Medulla oblongata (tissue), 1 donor: ENCODE results near the gene KCTD2.
"Not testable (repeated sequence)": the region's sequence is repeated elsewhere in the genome, so short reads cannot be mapped to it uniquely, and the experiment has no call there.

Source experiments
- DNase-seq: peaks from one replicate; pipeline ENCODE4 v3.0.0-alpha.2; 2015; ENCODE audit errors: extremely low spot score

Gene KCTD2

DNA sequence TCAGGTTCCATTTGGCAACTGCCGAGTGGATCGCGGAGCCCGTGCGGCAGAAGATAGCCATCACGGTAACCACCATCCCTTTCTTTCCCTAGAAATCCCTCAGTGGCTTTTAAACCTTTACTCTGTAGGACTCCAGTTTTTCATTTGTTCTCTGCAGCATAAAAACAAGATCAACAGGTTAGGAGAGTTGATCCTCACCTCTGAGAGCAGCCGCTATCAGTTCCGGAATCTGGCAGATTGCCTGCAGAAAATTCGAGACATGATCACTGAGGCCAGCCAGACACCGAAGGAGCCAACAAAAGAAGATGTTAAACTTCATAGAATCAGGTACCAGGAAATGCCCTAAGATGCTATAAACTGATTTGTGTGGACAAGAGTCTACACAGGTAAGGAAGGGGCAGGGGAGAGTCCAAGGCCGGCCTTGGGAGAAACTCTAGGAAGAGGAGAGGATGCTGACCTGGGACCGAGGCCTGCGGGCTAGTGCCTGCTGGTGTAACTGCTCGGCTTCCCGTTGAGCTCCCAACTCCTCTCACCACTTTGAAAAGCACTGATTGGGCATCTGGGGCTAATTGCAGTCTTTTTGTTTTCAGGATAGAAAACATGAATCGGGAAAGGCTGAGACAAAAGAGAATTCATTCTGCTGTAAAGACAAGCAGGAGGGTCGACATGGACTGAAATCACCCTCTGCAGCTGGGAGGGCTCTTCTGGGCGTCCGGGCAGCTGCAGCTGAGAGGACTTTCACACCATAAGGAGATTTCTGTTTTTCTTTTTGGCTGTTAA is 26.5 kb upstream of the KCTD2 start:
- peak; percentile 66 for DNase-seq

DNA sequence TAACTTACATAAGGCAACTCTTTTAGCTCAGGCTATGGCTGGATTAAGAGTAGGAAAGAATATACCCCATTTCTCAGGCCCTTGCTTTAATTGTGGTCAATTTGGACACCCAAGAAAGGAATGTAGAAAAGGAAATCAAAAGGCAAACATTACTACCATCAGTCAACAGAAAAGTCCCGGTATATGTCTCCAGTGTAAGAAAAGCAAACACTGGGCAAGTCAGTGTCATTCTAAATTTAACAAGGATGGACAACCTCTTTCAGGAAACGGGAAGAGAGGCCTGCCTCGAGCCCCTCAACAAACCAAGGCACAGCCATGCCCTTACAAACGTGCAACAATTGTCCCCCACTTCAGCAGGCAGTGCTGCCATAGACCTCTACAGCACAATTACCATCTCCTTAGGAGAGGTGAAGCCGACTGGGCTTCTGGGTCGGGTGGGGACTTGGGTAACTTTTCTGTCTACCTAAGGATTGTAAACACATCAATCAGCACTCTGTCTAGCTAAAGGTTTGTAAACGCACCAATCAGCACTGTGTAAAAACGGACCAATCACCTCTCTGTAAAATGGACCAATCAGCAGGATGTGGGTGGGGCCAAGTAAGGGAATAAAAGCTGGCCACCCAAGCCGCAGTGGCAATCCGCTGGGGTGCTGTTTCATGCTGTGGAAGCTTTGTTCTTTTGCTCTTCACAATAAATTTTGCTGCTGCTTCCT is 22.2 kb upstream of the KCTD2 start:
- no peak for DNase-seq

DNA sequence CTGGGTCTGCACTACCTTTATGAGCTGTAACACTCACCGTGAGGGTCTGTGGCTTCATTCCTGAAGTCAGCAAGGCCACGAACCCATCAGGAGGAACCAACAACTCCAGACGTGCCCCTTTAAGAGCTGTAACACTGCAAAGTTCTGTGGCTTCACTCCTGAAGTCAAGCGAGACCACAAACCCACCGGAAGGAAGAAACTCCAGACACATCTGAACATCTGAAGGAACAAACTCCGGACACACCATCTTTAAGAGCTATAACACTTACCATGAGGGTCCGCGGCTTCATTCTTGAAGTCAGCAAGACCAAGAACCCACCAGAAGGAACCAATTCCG is 21.7 kb upstream of the KCTD2 start:
- DNase-seq: not testable (repeated sequence)

DNA sequence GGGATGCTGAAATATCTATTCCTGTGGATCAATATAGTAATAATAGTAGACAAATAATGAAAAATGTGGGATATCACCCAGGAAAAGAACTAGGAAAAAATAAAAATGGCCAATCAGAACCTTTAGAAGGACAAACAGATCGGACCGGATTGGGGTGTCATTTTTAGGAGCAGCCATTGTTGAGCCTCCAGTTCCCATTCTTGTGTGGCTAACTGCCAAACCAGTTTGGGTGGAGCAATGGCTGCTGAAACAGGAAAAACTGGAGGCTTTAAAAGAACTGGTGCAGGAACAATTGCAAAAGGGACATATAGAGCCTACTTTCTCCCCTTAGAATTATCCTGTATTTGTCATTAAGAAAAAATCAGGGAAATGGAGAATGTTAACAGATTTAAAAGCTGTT is 20.4 kb upstream of the KCTD2 start:
- peak; percentile 35 for DNase-seq

DNA sequence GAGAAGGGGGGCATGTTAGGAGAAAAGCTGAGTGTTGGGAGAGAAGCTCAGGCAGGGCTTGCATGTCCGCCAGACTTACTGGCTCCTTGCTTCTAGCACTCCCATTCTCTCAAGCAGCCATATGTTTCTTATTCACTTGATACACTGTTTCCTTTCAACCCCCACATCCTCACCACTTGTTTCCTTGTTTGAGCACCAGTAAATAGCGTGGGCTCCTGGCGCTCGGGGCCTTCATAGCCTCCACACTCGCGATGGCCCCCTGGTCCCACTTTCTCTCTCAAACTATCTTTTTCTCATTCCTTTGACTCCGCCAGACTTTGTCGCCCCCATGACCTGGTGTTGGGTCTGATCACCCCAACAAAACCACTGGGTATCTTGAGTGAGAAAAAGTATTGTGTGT is 16.9 kb upstream of the KCTD2 start:
- no peak for DNase-seq

DNA sequence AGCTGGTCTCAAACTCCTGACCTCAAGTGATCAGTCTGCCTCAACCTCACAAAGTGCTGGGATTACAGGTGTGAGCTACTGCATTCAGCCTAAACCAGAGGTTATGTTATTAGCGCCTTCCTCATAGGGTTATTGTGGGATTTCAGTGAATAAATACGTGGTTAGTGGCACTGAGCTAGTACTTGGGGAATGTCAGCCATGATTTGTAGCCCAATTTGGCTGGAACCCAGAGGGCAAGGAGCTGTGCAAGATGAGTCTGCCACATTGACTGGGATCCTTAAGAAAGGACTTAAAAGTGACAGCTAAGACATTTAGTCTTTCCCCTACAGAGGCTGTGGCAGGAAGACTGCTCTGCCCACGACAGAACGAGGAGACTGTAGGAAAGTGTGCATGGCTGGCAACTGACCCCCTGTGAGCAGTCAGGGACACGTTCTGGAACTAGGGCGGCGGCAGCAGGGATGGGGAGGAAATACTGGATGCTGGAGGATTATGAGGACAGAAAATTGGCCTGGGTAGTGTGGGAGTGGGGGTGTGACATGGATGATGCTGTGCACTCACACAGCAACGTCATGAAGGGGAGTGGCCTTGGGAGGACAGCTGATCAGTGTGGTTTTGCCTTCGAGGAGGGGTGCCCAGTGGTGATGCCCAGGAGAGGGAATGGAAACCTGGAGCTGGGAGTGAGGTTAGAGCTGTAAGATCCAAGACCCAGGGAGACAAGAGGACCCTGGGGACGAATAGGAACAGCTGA is 14.9 kb upstream of the KCTD2 start:
- DNase-seq: peak; percentile 97

DNA sequence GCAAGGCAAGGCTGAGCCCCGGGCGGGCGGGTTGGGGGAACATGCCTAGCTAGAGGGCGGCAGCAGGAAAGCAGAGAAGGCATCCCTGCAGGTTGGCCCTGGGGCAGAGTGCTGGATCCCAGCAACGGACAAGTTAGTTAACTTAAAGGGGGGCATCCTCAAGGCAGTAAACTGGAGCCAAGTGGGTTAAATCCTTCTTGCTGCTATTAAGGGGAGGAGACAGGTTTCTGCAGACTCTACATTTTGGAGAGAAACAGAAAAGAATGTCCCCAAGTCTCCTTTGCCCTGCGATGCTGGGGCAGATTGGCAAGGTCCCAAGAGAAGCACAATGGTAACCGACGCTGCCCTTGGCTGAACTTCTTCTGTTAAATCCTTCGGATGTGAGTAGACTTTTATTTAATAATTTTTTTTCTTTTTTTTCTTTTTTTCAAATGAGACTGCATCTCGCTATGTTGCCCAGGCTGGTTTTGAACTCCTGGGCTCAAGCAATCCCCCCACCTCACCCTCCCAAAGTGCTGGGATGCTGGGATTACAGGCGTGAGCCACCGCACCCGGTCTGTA is 14.2 kb upstream of the KCTD2 start:
- peak; percentile 52 for DNase-seq

DNA sequence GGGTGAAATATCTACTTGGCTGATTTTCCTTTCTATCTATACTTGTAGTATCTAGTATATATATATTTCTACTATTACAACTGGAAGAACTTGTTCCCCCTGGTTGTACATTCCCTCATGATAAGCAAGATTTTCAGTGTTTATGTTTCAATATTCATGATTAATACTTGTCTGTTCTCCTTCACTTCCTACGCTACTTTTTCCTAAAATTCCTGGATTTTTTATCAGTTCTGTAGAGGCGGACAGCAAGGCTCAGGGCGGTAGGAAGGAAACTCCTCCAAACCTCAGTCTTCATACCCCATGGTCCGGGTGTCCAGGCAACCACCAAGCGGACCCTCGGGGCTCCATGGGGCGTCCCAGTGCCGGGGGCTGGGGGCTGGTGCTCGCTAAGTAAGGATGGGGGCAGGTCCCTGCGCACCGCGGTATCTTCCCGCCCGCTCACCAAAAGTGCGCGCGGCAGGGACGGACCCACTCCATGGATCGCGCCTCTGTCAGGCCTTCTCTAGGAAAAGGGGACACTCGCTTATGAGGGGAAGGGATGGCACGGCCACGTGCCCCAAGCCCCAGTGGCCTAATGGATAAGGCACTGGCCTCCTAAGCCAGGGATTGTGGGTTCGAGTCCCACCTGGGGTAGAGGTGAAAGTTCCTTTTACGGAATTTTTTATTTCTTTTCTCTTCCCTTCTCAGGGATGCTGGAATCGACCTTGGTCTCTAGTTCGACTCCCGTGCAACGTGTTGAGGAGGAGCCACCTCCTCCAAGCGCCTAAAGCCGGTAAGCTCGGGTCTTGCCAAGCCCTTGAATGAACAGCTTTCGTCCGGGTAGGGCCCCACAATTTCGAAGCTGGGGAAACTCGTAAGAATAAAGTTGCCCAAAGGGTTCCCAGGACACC is 13.4 kb upstream of the KCTD2 start:
- DNase-seq: peak; percentile 96

DNA sequence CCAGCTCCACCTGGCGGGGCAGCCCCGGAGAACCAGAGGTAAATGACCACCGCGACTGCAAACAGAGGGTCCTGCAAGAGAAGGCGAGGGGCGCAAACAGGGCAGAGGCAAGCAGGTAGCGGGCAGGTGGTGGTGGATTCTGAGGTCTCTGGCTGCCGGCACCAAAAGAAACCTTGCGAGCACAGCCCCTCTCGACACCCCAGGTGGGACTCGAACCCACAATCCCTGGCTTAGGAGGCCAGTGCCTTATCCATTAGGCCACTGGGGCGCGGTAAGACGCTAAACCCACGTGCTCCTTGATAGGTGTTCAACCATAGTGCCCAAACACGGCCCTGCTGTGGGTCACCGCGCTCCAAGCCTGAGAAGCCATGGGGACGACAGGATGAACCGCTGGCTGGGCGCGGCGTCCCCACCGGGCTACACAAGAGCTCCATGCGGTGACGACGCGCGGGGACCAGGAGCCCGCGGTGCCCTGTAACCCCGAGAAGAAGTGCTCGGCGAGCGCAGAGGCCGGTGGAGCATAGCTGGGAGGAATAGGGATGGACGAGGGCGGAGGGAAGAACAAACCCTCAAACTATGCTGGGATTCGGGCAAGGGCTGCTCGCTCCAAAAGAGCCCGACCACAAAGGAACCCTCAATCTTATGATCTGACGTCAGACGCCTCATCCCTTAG is 12.7 kb upstream of the KCTD2 start:
- DNase-seq: peak; percentile 90

DNA sequence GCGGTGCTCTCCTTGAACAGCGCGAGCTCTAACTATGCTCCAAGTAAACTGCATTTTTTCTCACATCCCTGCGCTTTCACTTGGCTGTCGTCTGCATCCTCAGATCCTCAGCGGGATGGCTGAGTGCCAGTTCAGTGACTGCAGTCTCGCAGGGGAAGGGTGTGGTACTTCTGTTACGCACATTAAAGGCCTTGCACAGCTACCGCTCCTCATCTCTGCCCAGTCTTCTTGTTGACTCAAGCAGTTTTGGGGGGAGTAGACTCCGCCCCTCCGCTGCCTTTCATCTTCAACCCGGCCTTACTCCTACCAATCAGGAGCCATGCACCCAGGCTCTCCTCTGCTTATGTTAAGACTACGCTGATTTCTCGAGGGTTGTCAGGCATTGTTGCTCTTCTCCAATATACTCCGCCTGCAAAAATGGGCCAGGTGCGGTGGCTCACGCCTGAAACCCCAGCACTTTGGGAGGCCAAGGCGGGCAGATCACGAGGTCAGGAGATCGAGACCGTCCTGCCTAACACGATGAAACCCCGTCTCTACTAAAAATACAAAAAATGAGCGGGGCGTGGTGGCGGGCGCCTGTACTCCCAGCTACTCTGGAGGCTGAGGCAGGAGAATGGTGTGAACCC is 10.3 kb upstream of the KCTD2 start:
- peak; percentile 50 for DNase-seq

DNA sequence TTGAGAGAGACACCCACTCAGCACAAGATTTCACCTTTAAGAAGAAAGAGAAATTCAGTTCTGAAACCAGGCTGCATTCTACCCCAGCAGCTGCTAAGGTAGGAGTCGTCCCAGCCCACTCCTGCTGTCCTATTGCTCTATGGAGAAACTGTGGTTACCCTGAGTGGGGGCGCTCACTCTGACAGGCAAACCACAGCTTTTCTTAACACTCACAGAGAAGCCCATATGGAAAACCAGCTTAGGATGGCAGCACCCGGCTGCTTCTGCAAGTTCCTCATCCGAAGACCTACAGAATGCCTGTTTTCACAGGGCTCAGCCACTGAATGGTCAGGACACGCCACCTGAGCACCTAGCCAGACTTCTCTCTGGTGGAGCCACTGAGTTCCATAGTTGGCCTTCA is 7.8 kb upstream of the KCTD2 start:
- DNase-seq: no peak

DNA sequence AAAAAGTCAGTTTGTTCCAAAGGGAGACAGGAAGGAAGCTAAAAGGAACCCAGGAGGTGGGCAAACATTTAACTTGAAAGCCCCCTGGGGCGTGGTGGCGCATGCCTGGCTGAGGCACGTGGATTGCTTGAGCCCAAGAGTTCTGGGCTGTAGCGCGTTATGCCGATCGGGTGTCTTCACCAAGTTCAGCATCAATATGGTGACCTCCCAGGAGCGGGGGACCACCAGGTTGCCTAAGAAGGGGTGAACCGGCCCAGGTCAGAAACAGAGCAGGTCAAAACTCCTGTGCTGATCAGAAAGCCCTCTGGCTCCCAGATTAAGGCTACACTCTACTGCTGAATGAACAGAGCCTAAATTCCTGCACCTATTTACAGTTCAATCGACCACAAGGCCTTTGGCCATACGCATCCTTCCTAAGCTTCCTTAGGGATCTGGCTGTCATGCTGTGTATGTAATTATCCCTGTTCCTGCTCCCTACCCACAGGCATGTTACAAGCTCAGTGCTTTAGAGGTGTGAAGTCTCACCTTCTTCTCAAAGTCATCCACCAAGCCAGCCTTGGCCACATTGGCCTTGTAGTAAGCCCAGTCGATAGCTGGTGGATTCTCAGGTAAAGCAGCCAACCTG is 5.3 kb upstream of the KCTD2 start:
- no peak for DNase-seq

DNA sequence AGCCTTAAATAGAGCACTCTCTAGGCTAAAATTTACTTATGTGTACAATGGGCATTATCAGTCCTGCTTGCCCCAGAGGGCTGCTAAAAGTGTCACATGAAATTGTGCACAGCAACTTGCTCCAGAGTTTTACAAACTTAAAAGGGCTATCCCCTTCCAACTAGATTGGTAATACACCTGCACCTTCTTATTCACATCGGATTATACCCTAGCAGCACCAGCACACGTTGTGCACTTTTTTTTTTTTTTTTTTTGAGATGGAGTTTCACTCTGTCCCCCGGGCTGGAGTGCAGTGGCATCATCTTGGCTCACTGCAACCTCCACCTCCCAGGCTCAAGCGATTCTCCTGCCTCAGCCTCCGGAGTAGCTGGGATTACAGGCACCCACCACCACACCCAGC is 3.2 kb upstream of the KCTD2 start:
- not testable (repeated sequence) for DNase-seq

DNA sequence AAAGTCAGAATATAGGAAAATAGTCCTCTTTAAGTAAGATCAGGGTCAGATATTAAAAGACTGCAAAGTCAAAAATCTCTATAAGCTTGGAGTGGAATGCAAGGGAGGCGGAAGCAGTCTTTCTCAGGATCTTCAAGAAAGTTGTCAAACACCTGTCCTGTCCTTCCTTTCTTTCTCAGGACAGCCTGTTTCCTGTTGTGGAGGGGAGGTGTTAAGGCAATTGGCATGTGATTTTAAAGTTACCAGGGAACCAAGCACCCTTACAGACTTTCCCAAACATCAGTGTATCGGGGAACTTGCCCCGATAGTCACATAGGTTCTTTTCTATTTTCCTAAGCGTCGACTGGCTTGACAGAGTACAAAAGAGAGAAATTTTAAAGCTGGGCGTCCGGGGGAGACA is 2.3 kb upstream of the KCTD2 start:
- no peak for DNase-seq

DNA sequence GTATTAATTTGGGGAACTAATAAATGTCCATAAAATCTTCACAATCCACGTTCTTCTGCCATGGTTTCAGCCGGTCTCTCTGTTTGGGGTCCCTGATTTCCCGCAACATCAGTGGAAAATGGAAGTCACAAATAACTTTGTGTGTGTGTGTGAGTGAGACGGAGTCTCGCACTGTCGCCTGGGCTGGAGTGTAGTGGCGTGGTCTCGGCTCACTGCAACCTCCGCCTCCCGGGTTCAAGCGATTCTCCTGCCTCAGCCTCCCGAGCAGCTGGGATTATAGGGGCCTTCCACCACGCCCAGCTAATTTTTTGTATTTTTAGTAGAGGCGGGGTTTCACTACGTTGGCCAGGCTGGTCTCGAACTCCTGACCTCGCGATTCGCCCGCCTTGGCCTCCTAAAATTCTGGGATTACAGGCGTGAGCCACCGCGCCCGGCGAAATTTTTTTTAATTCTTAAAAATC is 1.0 kb upstream of the KCTD2 start:
- DNase-seq: not testable (repeated sequence)

DNA sequence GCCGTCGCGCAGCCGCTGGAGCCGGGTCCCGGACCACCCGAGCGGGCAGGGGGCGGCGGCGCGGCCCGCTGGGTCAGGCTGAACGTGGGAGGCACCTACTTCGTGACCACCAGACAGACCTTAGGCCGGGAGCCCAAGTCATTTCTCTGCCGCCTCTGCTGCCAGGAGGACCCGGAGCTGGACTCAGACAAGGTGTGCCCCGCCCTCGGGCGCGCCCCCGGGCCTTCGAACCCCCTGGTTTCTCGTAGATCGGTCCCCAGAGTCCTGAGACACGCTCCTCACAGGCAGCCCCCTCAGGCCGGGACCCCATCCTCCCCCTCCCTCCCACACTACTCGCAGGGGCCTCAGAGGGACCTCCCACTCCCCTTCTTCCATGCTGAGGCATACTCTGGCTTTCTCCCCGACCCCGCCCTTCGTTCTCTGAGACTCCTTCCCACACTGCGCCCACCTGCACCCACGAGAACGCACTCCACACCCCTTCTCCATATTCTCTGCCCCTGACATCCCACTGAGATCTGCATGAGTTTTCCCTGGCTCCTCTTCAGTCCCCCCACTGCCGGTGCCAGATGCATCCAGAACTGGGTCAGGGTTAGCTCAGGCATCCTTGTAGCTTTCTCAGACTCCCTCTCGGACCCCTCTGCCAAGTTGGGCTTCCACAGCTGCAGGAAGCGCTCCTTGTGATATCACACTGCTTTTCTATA is 523 bp downstream of the KCTD2 start:
- DNase-seq: peak; percentile 30

DNA sequence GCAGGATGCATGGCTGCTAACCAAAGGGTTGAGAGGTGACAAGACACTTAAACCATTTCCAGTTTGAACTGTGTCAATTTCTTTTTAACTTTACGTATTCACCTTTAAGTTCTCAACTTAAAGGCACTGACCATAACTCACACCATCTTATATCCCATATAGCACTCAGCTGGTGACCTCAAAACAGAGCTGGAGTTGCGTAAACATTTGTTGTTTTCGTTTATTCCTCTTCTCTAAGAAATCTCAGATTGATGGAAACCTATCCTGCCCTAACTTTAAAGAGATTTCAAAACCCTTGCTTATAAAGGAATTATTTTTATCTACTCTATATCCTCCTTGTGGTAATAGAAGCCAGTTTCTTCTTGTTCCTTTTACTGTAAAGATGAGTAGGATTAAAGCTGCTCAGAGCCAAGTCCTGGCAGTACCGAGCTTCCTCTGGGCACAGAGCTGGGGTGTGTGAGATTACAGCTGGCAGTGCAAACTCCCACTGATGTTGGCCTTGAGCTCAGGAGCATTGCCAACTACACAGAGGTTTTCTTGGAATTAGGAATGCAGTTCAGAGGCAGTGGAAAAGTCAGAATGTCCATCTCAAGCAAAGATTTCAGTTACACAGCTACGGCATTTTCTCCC is 1.3 kb downstream of the KCTD2 start:
- peak; percentile 50 for DNase-seq

DNA sequence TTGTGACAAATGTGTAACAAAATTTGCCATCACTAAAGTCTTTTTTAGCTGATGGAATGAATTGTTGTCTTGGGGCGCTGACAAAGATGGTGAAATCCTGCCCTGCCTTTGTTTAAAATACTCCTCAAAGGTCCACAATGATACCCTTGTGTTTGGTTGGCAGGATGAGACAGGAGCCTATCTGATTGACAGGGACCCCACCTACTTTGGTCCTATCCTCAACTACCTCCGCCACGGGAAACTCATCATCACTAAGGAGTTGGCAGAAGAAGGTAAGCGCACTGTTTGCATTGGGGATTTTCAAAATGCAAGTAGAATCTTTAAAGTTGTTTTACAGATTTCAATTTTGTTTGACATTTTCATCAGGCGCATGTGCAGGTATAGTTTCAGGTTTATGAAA is 2.0 kb downstream of the KCTD2 start:
- DNase-seq: no peak

DNA sequence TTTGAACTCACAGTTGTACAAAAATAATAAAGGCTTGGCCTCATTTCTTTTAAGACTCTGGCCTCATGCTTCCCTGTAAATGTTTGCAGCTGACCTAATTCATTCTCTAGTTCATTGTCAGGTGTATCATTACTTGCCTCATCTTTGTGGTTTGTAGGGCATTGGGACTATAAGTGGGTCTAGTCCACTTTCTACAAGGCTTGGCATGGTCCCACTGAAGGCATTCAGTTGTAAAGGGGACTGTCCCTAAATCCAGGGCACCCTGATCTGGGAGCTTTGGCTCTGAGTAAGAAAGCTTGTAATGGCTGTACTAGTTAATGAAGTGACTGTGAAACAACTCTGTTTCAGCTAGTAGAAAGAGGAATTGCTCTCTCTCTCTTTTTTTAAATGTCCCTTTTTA is 2.7 kb downstream of the KCTD2 start:
- no peak for DNase-seq
